Panc1 (cell line): ENCODE results near the gene SOX4.
A peak's percentile ranks its signal among the peaks of the same experiment; 100 is the strongest.

Experiments used
- POLR2AphosphoS5 ChIP-seq: IDR thresholded peaks from 2 replicates; pipeline ENCODE4 v1.6.1; 2012; ENCODE audit warnings: mild to moderate bottlenecking, low read depth, low read length, moderate library complexity
- REST ChIP-seq, 2 experiments: IDR thresholded peaks; 2 replicates each; pipeline ENCODE4 v1.6.1; 2011 to 2012; ENCODE audit warnings: low read depth in 2 of 2, control low read depth in 1 of 2, low read length in 1 of 2, mild to moderate bottlenecking in 1 of 2, moderate library complexity in 1 of 2; ENCODE audit not compliant: insufficient read depth in 1 of 2
- SIN3A ChIP-seq: IDR thresholded peaks from 2 replicates; pipeline ENCODE4 v1.6.1; 2012; ENCODE audit warnings: low read depth, mild to moderate bottlenecking, low read length, moderate library complexity, borderline replicate concordance; ENCODE audit not compliant: insufficient read depth
- TCF7L2 ChIP-seq: IDR thresholded peaks from 2 replicates; pipeline ENCODE4 v1.6.1; 2011; ENCODE audit warnings: mild to moderate bottlenecking, low read depth, low read length, inconsistent platforms
- TF ChIP-seq, protein P1 (sequence below): fragments of 450-650 bp; IDR thresholded peaks from 2 replicates; pipeline ENCODE4 v1.5.1; 2017; ENCODE audit warnings: mild to moderate bottlenecking

DNA sequence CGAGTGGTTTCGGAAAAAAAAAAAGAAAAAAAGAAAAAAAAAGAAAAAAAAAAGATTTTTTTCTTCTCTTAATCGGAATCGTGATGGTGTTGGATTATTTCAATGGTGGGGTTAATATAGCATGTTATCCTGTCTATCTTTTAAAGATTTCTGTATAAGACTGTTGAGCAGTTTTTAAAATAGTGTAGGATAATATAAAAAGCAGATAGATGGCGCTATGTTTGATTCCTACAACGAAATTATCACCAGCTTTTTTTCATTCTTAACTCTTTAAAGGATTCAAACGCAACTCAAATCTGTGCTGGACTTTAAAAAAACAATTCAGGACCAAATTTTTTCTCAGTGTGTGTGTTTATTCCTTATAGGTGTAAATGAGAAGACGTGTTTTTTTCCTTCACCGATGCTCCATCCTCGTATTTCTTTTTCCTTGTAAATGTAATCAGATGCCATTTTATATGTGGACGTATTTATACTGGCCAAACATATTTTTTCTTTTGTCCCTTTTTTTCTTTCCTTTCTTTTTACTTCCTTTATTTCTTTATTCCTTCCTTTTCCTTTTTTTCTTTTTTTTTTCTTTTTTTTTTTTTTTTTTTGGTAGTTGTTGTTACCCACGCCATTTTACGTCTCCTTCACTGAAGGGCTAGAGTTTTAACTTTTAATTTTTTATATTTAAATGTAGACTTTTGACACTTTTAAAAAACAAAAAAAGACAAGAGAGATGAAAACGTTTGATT, 3.6 kb downstream of the SOX4 start:
- TF ChIP-seq, protein P1, sequence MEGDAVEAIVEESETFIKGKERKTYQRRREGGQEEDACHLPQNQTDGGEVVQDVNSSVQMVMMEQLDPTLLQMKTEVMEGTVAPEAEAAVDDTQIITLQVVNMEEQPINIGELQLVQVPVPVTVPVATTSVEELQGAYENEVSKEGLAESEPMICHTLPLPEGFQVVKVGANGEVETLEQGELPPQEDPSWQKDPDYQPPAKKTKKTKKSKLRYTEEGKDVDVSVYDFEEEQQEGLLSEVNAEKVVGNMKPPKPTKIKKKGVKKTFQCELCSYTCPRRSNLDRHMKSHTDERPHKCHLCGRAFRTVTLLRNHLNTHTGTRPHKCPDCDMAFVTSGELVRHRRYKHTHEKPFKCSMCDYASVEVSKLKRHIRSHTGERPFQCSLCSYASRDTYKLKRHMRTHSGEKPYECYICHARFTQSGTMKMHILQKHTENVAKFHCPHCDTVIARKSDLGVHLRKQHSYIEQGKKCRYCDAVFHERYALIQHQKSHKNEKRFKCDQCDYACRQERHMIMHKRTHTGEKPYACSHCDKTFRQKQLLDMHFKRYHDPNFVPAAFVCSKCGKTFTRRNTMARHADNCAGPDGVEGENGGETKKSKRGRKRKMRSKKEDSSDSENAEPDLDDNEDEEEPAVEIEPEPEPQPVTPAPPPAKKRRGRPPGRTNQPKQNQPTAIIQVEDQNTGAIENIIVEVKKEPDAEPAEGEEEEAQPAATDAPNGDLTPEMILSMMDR = peak; percentile 64
- TF ChIP-seq SIN3A = no peak
- no peak; the same call in 1 of the 2 replicates for TF ChIP-seq TCF7L2
- TF ChIP-seq POLR2AphosphoS5 = no peak
- TF ChIP-seq REST (IDR thresholded peaks at IDR 0.05; ENCODE audit: insufficient read depth in 1 of 2, low read depth in 2 of 2, low read length in 1 of 2) = no peak
